ENCODE data around the gene FTL.

GRCh38 chr19:48945817-48946216 lies 19.3 kb upstream of the FTL start:
- no peak for TF ChIP-seq CTCF (IDR thresholded peaks at IDR 0.05; ENCODE audit: low read depth, low read length)
- TF ChIP-seq POLR2A (IDR thresholded peaks at IDR 0.05; ENCODE audit: extremely low read depth, insufficient read length): no peak
- TF ChIP-seq MYC (IDR thresholded peaks at IDR 0.05; ENCODE audit: low read depth, low read length): no peak

All from NB4 (cell line).